ENCODE measurements around the gene ANGEL2. TPM values are rescaled to one million over a fixed set of nuclear protein-coding genes. Genes with fewer than 3 reads are reported as not detected.

The ANGEL2 gene
- total RNA-seq, 1 donor from 2014 or later, result 45.2 TPM

DNA sequence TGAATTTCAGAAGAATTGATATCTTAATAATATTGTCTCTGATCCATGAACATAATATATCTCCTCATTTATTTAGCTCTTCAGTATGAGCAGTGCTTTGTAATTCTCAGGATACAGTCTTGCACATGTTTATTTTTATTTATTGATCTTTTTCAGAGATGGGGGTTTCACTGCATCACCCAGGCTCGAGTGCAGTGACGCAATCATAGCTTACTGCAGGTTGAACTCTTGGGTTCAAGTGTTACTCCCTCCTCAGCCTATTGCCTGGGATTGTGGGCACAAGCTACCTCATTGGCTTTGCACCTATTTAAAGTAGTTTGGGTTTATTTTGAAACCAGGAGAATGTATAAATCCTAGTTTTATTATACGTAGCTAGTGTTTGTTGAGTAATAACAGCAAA, 40.1 kb upstream of the ANGEL2 start:
- TF ChIP-seq, protein P1, sequence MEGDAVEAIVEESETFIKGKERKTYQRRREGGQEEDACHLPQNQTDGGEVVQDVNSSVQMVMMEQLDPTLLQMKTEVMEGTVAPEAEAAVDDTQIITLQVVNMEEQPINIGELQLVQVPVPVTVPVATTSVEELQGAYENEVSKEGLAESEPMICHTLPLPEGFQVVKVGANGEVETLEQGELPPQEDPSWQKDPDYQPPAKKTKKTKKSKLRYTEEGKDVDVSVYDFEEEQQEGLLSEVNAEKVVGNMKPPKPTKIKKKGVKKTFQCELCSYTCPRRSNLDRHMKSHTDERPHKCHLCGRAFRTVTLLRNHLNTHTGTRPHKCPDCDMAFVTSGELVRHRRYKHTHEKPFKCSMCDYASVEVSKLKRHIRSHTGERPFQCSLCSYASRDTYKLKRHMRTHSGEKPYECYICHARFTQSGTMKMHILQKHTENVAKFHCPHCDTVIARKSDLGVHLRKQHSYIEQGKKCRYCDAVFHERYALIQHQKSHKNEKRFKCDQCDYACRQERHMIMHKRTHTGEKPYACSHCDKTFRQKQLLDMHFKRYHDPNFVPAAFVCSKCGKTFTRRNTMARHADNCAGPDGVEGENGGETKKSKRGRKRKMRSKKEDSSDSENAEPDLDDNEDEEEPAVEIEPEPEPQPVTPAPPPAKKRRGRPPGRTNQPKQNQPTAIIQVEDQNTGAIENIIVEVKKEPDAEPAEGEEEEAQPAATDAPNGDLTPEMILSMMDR (IDR thresholded peaks at IDR 0.05; ENCODE audit: unreplicated experiment), result no peak
- H3K4me3 Mint-ChIP-seq, result no peak overlapping the region
- peaks cover 31% of the 10 kb centered on the region for H3K4me1 Mint-ChIP-seq
- H3K36me3 Mint-ChIP-seq, result peaks cover 5% of the 10 kb centered on the region
- peaks cover 6% of the 10 kb centered on the region for H3K9me3 Mint-ChIP-seq
- H3K27me3 Mint-ChIP-seq (ENCODE audit: low read depth), result no peaks in the 10 kb centered on the region
- H3K27ac Mint-ChIP-seq, result no peak overlapping the region
- no peak for DNase-seq (ENCODE audit: low spot score in 2 of 2, unreplicated experiment in 2 of 2)

DNA sequence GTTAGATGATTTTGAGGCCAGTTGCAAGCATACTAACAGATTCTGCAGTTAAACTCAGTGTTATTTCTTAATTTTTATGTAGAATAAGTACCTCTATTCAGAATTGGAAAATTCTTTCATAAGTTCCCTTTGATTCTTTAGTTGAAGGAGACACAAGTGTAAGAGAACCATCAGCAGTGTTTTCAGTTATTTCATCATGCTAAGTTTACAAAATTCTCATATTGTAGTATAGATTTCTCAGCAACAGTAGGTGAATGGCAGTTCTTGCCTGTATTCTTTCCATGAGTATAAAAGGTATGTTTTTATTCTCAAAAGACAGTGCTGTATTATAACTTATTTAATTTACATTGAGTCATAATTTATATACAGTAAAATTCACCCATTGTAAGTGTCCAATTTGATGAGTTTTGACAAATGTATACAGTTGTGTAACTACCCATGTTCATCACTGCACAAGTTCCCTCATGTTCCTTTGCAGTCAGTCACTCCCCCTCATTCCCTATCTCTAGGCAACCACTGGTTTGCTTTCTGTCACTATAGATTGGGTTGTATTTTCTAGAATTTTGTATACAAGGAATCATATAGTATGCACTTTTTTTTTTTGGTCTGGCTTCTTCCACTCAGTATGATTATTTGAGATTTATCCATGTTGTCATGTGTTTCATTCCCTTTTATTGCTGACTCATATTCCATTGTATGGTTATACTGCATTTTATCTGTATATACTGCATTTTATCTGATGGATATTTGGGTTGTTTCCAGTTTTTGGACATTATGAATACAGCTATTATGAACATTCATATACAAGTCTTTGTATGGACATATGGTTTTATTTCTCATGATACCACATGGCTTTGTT, 39.3 kb upstream of the ANGEL2 start:
- Mint-ChIP-seq H3K4me3 (no peak overlapping the region), H3K4me1 (peaks cover 39% of the 10 kb centered on the region), H3K27me3 (ENCODE audit: low read depth) (no peaks in the 10 kb centered on the region), H3K27ac (peak overlapping the region; percentile 41), H3K36me3 (peaks cover 5% of the 10 kb centered on the region), H3K9me3 (peaks cover 12% of the 10 kb centered on the region)
- TF ChIP-seq, protein P1 (IDR thresholded peaks at IDR 0.05; ENCODE audit: unreplicated experiment), result no peak
- no peak for DNase-seq (ENCODE audit: low spot score in 2 of 2, unreplicated experiment in 2 of 2)

DNA sequence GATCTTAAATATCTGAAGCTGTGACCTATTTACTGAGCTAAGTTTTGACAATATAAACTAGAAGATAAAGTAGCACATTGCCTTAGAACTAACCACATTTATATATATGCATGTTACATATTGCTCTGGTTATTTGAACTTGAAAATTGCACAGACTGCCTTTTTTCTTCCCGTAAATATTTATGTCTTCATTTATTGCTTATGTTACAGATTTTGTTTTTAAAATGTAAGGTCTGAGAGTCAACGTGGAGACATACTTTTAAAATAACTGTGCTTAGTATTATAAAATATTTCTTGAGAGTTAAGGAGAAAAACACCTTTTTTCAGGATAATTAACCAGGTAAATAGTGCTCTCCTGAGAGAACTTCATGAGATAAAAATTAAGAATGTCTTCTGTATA, 38.5 kb upstream of the ANGEL2 start:
- H3K9me3 Mint-ChIP-seq, result peaks cover 10% of the 10 kb centered on the region
- peaks cover 2% of the 10 kb centered on the region for H3K27me3 Mint-ChIP-seq (ENCODE audit: low read depth)
- H3K36me3 Mint-ChIP-seq, result peaks cover 3% of the 10 kb centered on the region
- peaks cover 39% of the 10 kb centered on the region for H3K4me1 Mint-ChIP-seq
- DNase-seq (ENCODE audit: low spot score in 2 of 2, unreplicated experiment in 2 of 2), result no peak
- H3K27ac Mint-ChIP-seq, result no peak overlapping the region
- TF ChIP-seq, protein P1 (IDR thresholded peaks at IDR 0.05; ENCODE audit: unreplicated experiment), result no peak
- no peak overlapping the region for H3K4me3 Mint-ChIP-seq

- H3K27me3 Mint-ChIP-seq (ENCODE audit: low read depth), result peaks cover 9% of the 10 kb centered on the region
- H3K27ac Mint-ChIP-seq, result no peak overlapping the region
- peaks cover 39% of the 10 kb centered on the region for H3K4me1 Mint-ChIP-seq
- H3K9me3 Mint-ChIP-seq, result peaks cover 12% of the 10 kb centered on the region
- peaks cover 2% of the 10 kb centered on the region for H3K36me3 Mint-ChIP-seq
- TF ChIP-seq, protein P1 (IDR thresholded peaks at IDR 0.05; ENCODE audit: unreplicated experiment), result no peak
- peak overlapping the region; percentile 63 for H3K4me3 Mint-ChIP-seq
- DNase-seq (ENCODE audit: low spot score in 2 of 2, unreplicated experiment in 2 of 2), result no peak
Observed at GRCh38 chr1:213053455-213053854, 37.8 kb upstream of the ANGEL2 start.

DNA sequence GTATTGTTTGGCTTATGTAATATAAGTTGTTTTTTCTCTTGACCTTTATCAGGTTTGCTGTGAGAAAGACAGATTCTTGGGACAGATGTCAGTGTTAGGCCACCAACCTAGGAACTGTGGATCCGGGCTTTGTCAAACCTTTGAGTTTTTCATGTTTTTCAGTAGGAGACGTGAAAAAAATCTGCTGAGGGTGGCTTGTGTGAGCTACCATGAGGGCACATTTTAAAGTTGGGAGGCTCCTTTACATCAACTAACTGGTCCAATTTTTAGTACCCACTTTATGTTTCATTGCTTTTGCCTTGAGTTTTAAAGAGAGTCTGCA, 36.2 kb upstream of the ANGEL2 start:
- Mint-ChIP-seq H3K36me3 (peaks cover 1% of the 10 kb centered on the region), H3K9me3 (peaks cover 15% of the 10 kb centered on the region), H3K4me3 (peak overlapping the region; percentile 91), H3K27me3 (ENCODE audit: low read depth) (peaks cover 13% of the 10 kb centered on the region), H3K27ac (peak overlapping the region; percentile 79), H3K4me1 (peaks cover 39% of the 10 kb centered on the region)
- DNase-seq (ENCODE audit: low spot score in 2 of 2, unreplicated experiment in 2 of 2), result no peak
- TF ChIP-seq, protein P1 (IDR thresholded peaks at IDR 0.05; ENCODE audit: unreplicated experiment), result no peak

Data from mesothelial cell of epicardium (in vitro differentiated cells).